Fibroblast of lung (primary cell): ENCODE measurements around the gene CYP3A5. TPM values are rescaled to one million over a fixed set of nuclear protein-coding genes. Genes with fewer than 3 reads are reported as not detected.

ENCODE experiments used
- DNase-seq, 2 donors: peaks; one replicate each; pipeline versions ENCODE4 v3.0.0 to v3.0.0-alpha.2; 2010; ENCODE audit warnings: low read depth in 2 of 2
- H2AFZ ChIP-seq: 2 replicates; pipeline ENCODE4 v1.5.1; 2012; ENCODE audit warnings: low read length, control low read depth, inconsistent platforms
- H3K27ac ChIP-seq: 2 replicates; pipeline ENCODE4 v1.5.1; 2011; ENCODE audit warnings: low read length, control low read depth; ENCODE audit not compliant: insufficient read depth
- H3K27me3 ChIP-seq: 2 replicates; pipeline ENCODE4 v1.5.1; 2011; ENCODE audit warnings: mild to moderate bottlenecking, low read length; ENCODE audit not compliant: control insufficient read depth, insufficient read depth
- H3K36me3 ChIP-seq: 2 replicates; pipeline ENCODE4 v1.5.1; 2011; ENCODE audit warnings: low read length; ENCODE audit not compliant: control insufficient read depth, insufficient read depth
- H3K4me1 ChIP-seq: 2 replicates; pipeline ENCODE4 v1.5.1; 2011; ENCODE audit warnings: low read length; ENCODE audit not compliant: control insufficient read depth, insufficient read depth; ENCODE audit errors: extremely low read depth
- H3K4me2 ChIP-seq: 2 replicates; pipeline ENCODE4 v1.5.1; 2011; ENCODE audit warnings: low read length, control low read depth; ENCODE audit not compliant: insufficient read depth; ENCODE audit errors: extremely low read depth
- H3K4me3 ChIP-seq, 4 experiments: fragments of 200-600 bp in 1 of 4; sonication (generic) in 1 of 4; replicated peaks in 1 of 4; 2 replicates each; pipeline ENCODE4 v1.5.1; 2011 to 2016; ENCODE audit warnings: low read length in 4 of 4, low read depth in 3 of 4, mild to moderate bottlenecking in 3 of 4, control low read depth in 2 of 4, inconsistent platforms in 1 of 4, mixed read lengths in 1 of 4; ENCODE audit not compliant: insufficient read depth in 1 of 4; ENCODE audit errors: control extremely low read depth in 1 of 4
- H3K79me2 ChIP-seq: 2 replicates; pipeline ENCODE4 v1.5.1; 2012; ENCODE audit warnings: mild to moderate bottlenecking, low read length, inconsistent platforms; ENCODE audit not compliant: control insufficient read depth, insufficient read depth
- H3K9ac ChIP-seq: 2 replicates; pipeline ENCODE4 v1.5.1; 2011; ENCODE audit warnings: mild to moderate bottlenecking, low read length, control low read depth; ENCODE audit not compliant: insufficient read depth
- H3K9me3 ChIP-seq: 2 replicates; pipeline ENCODE4 v1.5.1; 2012; ENCODE audit warnings: low read depth, low read length; ENCODE audit not compliant: control insufficient read depth, insufficient read depth
- H4K20me1 ChIP-seq: 2 replicates; pipeline ENCODE4 v1.5.1; 2011; ENCODE audit warnings: low read length; ENCODE audit not compliant: control insufficient read depth, insufficient read depth; ENCODE audit errors: extremely low read depth
- CTCF ChIP-seq, 2 donors: IDR thresholded peaks in 1 of 2; conservative IDR thresholded peaks in 1 of 2; 1 replicate in 1 of 2; 2 replicates in 1 of 2; pipeline ENCODE4 v1.5.1; 2011 to 2012; ENCODE audit warnings: low read length in 2 of 2, control low read depth in 1 of 2, inconsistent platforms in 1 of 2, low read depth in 1 of 2, mild to moderate bottlenecking in 1 of 2
- EZH2 ChIP-seq: IDR thresholded peaks from 2 replicates; pipeline ENCODE4 v1.5.1; 2012; ENCODE audit warnings: low read length, control low read depth, mild to moderate bottlenecking; ENCODE audit errors: missing control alignments
- polyA plus RNA-seq, 2 donors: library from polyadenylated mRNA; depleted of rRNA in 1 of 2; stranded (reverse) in 1 of 2; unstranded in 1 of 2; fragments of >200 nt; gene quantifications; 2 replicates each; pipeline ENCODE4 v1.2.1, GENCODE V29; 2011 to 2012; ENCODE audit warnings: missing spikeins in 1 of 2
- total RNA-seq: library from RNA; depleted of rRNA; stranded (reverse); fragments of >200 nt; gene quantifications from 2 replicates; pipeline ENCODE4 v1.2.1, GENCODE V29; 2014

The CYP3A5 gene
- total and polyA plus RNA-seq, 2 donors (not counting 1 experiment from before 2014, with no cell fraction given): 1.9 to 12.4 TPM

DNA sequence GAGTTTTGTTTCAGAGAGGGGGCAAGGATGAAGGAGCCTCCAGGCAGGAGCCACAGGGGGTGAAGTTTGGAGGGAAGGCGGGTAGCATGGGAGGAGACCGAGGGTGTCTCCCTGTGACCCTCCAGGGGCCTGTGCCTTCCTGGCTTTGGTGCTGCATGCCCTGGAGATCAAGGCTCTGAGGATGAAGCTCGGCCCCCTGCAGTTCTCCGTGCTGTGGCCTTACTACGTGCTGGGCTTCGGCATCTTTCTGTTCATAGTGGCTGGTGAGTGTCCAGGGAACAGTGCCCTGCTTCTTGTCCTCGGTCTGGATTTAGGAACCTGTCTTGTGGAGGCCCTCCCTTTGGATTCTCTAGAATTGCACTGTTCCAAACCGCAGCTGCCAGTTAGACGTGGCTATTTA is 72.2 kb downstream of the CYP3A5 start:
- H3K9ac ChIP-seq: no peak overlapping the region
- H3K27ac ChIP-seq: no peak overlapping the region
- H3K4me3 ChIP-seq: no peak overlapping the region
- no peaks in the 10 kb centered on the region for H3K36me3 ChIP-seq
- no peaks in the 10 kb centered on the region for H3K4me1 ChIP-seq
- no peaks in the 10 kb centered on the region for H4K20me1 ChIP-seq
- no peaks in the 10 kb centered on the region for H3K9me3 ChIP-seq
- no peaks in the 10 kb centered on the region for H3K79me2 ChIP-seq
- no peak for TF ChIP-seq EZH2
- no peak overlapping the region for H2AFZ ChIP-seq
- H3K27me3 ChIP-seq: no peaks in the 10 kb centered on the region
- no peak for DNase-seq
- no peak overlapping the region for H3K4me2 ChIP-seq

- Histone ChIP-seq H3K36me3 (no peaks in the 10 kb centered on the region), H3K9me3 (no peaks in the 10 kb centered on the region), H4K20me1 (no peaks in the 10 kb centered on the region), H3K27ac (no peak overlapping the region), H3K4me2 (no peak overlapping the region), H3K9ac (no peak overlapping the region), H2AFZ (no peak overlapping the region), H3K4me1 (no peaks in the 10 kb centered on the region), H3K4me3 (no peak overlapping the region), H3K27me3 (no peaks in the 10 kb centered on the region), H3K79me2 (no peaks in the 10 kb centered on the region)
- DNase-seq: no peak
- TF ChIP-seq CTCF (conservative IDR thresholded peaks at IDR 0.05 in 1 of 2, IDR thresholded peaks at IDR 0.05 in 1 of 2; ENCODE audit: low read depth in 1 of 2, low read length in 2 of 2) (no peak), EZH2 (no peak)
Measured at GRCh38 chr7:99606531-99606930, 73.3 kb downstream of the CYP3A5 start.

- no peaks in the 10 kb centered on the region for H3K4me1 ChIP-seq
- no peaks in the 10 kb centered on the region for H3K79me2 ChIP-seq
- H2AFZ ChIP-seq: no peak overlapping the region
- no peaks in the 10 kb centered on the region for H4K20me1 ChIP-seq
- H3K9me3 ChIP-seq: no peaks in the 10 kb centered on the region
- no peaks in the 10 kb centered on the region for H3K27me3 ChIP-seq
- no peak overlapping the region for H3K27ac ChIP-seq
- H3K9ac ChIP-seq: no peak overlapping the region
- no peak overlapping the region for H3K4me3 ChIP-seq
- TF ChIP-seq EZH2: no peak
- no peak for TF ChIP-seq CTCF (conservative IDR thresholded peaks at IDR 0.05 in 1 of 2, IDR thresholded peaks at IDR 0.05 in 1 of 2; ENCODE audit: low read depth in 1 of 2, low read length in 2 of 2)
- DNase-seq: no peak
- H3K4me2 ChIP-seq: no peak overlapping the region
- no peaks in the 10 kb centered on the region for H3K36me3 ChIP-seq
Measured at GRCh38 chr7:99605527-99605926, 74.3 kb downstream of the CYP3A5 start.
